ENCODE data around the gene STAT5B. TPM values are rescaled to one million over a fixed set of nuclear protein-coding genes. Genes with fewer than 3 reads are reported as not detected.
"Not testable (repeated sequence)": the region's sequence is repeated elsewhere in the genome, so short reads cannot be mapped to it uniquely, and the experiment has no call there.

STAT5B gene
- polyA plus RNA-seq, 12 donors = 31.5 to 53.1 (median 40.9) TPM; not detected in 1

DNA sequence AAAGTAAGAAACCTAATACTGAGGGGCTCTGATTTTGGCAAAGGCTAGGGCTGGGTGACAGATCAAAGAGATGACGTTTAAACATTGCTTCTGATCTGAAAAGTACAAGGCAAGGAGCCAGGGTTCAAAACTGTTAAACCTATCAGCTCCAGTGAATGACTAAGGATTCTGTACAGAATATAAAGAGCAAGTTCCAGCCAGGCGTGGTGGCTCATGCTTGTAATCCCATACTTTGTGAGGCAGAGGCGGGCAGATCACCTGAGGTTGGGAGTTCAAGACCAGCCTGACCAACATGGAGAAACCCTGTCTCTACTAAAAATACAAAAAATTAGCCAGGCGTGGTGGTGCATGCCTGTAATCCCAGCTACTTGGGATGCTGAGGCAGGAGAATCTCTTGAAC is 35.3 kb downstream of the STAT5B start:
- DNase-seq = not testable (repeated sequence)

GRCh38 chr17:42240201-42240600 is 36.0 kb downstream of the STAT5B start:
- no peak for DNase-seq

DNA sequence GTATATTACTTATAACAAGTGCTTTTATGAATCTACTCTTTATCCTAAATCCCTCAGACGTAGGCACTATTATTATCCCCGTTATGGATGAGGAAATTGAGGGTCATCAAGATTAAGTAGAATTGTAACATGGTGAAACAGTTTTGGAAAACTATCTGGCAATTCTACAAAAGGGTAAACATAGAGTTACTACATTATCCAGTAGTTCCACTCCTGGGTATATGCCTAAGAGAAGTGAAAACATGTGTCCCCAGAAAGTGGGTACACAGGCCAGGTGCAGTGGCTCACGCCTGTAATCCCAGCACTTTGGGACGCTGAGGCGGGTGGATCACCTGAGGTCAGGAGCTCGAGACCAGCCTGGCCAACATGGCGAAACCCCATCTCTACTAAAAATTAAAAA is 36.6 kb downstream of the STAT5B start:
- DNase-seq = not testable (repeated sequence)

DNA sequence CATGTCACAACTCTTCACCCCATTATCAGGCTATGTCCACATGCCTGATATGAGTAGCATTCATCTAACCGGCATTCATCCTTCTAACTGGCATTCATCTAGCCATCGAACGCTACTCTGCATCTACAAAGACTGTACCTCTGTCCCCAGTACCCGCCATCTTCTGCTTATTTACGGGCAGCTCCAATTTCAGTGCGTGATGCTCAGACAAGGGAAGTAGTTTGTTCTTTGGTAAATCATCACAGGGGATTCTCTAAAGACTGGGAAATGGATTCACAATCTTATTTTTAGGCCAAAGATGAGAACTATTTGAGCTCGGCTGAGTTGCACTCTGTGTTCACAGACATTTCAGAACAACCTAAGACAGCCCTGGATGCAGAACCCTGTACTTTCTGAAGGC is 39.4 kb downstream of the STAT5B start:
- no peak for DNase-seq

DNA sequence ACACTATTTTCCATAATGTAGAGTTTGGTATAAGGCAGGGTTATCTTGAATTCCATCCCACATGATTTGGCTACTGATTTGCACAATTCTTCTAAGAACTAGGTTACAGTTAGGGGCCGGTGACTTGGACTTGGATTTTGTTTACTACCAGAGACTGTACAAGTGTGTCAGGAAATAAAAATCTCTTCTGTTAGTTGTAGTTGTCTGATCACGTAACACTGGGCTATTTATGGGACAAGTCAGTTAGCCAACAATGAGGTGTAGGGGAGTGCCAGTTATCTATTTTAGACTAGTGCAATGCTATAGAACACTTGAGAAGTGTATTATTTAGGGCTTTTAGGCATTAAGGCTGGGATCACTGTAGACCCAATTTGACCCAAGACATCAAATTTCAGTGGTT is 42.2 kb downstream of the STAT5B start:
- no peak for DNase-seq

DNA sequence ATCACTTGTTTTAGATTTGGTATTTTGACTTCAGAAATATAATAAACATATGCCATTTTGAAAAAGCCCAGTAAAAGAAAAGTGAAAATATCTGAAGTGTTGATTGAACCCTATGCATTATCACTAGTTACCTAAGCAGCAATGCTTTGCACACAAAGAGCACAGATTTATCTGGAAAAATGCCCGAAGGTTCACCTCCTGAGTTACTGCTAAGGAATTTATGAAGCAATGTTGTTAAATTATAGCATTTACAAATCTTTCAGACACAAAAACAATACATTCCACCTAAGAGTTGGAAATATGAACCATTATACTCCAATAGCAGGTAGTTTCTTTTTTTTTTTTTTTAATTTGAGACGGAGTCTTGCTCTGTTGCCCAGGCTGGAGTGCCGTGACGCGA is 43.0 kb downstream of the STAT5B start:
- no peak for DNase-seq

GRCh38 chr17:42230225-42230624 is 46.0 kb downstream of the STAT5B start:
- DNase-seq = no peak

- no peak for DNase-seq
Observed at GRCh38 chr17:42227849-42228700, 48.1 kb downstream of the STAT5B start.

DNA sequence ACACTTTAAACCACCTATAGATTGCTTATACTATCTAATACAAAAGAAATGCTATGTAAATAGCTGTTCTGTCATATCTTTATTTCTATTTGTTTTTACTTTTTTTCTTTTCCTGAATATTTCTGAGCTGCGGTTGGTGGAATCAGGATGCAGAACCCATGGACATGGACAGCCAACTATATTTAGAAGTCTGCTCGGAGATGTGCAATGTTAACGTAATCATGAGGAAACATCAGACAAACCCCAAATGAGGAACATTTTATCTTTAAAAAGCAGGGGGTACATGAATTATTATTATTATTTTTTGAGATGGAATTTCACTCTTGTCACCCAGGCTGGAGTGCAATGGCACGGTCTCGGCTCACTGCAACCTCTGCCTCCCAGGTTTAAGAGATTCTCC is 50.5 kb downstream of the STAT5B start:
- no peak for DNase-seq

DNA sequence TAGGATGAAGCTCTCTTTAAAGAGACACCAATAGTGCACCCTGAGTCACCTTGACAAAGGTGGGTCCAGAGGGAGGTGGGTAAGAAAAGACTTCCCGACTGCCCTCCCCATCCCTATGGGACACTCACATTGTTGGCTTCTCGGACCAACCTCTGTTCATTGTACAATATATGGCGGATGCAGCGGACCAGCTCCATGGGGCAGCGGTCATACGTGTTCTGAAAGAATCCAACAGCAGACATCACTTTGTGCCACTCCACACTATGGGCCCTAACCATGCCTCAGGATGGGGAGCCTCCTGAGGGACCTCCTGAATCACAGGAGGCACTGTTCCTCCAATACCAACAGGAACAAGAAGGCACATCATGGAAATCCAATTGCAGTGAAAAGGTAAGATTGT is 51.5 kb downstream of the STAT5B start:
- no peak for DNase-seq

GRCh38 chr17:42221886-42222745 is 54.1 kb downstream of the STAT5B start:
- DNase-seq = peak; percentile 21

- DNase-seq = not testable (repeated sequence)
Observed at GRCh38 chr17:42219280-42219679, 56.9 kb downstream of the STAT5B start.

DNA sequence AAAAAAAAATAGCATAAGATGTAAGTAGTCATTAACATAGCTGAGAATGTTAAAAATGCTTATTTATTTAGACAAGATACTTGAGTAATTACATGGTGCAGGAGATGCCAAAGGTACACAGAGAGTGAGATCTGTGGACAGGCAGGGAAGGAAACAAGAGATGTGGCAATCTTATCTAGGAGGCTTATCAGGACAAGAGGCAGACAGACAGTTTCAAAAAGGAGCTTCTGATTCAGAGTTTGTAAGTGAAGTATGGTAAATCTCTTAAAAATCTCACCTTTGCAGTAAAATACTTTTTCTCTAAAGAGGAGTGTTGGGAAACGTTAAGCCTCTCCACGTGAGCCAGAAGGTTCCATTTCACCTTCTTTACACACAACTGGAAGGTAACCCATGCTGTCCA is 62.0 kb downstream of the STAT5B start:
- no peak for DNase-seq

- DNase-seq = peak; percentile 12
Observed at GRCh38 chr17:42212382-42212781, 63.8 kb downstream of the STAT5B start.

- peak; percentile 50 for DNase-seq
Observed at GRCh38 chr17:42211921-42212341, 64.3 kb downstream of the STAT5B start.

- DNase-seq = no peak
Observed at GRCh38 chr17:42210046-42210445, 66.1 kb downstream of the STAT5B start.

DNA sequence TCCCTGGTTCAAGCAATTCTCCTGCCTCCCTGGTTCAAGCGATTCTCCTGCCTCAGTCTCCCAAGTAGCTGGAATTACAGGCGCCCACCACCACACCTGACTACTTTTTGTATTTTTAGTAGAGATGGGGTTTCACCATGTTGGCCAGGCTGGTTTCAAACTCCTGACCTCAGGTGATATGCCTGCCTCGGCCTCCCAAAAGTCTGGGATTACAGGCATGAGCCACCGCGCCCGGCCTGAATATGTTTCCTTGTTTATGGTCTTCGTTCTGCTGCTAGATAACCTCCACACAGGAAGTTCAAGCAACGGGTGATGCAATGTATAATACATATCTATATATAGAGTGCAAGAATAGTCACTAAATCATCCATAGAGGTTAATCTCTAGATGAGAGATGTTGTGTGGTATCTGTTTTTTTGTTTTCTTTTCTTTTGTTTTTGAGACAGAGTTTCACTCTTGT is 70.0 kb downstream of the STAT5B start:
- DNase-seq = not testable (repeated sequence)

GRCh38 chr17:42203354-42203753 is 72.8 kb downstream of the STAT5B start:
- DNase-seq = no peak

- no peak for DNase-seq
Observed at GRCh38 chr17:42202696-42203095, 73.5 kb downstream of the STAT5B start.

DNA sequence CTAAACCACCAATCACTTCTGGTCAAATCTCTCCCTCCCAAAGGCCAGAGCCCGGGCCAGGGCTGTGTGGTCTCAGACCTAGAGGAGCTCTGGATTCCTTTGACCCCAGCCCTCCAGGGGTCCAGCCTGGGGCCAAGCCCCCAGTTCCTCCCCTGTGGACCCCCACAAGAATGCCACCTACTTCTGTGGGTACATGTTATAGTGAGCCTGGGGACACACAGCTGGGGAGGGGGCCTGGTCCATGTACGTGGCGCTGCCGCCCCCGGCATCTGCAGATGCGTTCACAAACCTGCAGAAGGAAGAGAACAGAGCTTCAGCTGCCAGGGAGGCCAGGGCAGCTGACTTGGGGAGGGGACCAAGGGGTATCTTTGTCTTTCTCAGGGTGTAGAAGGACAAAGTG is 74.0 kb downstream of the STAT5B start:
- no peak for DNase-seq

DNA sequence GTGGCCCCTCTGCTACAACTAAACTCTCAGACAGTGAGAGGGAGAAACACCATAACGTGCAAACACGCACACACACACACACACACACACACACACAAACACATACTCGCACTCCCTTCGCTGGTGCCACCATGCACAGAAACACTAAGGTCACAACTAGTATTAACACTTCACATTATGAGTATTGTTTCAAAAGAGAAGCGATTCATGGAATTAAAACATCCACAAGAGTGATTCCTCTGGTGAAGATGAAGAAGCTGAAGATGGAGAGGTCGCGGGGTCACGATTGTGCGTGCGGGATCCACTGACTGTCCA is 74.8 kb downstream of the STAT5B start:
- no peak for DNase-seq

DNA sequence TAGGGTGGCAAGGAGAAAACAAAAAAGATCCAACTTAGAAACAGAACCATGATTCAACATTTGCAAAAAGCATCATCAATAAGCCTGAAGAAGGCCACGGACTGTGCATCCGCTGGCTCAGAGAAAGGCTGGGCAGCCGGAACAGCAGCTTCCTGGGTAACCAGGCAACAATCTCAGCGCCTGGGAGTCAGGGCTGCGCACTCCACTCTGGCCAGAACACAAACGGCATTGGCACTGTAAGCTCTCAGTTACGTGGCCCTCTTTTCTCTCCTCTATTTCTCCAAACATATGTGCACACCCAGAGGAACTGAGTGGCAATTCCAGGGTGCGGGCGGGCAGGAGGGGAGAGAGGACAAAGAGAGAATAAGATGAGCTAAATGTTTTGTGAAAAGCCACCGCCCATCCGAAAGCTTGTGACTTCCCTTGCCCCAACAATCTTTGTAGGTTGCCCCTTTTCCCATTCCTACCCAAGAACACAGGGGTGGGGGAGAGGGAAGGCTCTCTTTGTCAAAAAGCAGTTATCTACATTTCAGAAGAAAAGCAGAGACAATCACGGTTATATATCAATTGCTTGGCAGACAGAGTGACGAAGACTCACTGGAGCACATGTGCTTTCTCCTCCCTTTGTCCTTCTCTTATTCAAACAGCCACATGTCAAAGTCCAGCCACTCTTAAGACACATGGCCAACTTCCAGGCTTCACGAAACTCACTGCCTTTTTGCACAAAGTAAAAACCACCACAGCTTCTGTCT is 75.3 kb downstream of the STAT5B start:
- no peak for DNase-seq

All from muscle of arm (tissue), 12 donors.